ENCODE measurements around the gene CRYL1.
A peak's percentile ranks its signal among the peaks of the same experiment; 100 is the strongest.

Gene CRYL1

DNA sequence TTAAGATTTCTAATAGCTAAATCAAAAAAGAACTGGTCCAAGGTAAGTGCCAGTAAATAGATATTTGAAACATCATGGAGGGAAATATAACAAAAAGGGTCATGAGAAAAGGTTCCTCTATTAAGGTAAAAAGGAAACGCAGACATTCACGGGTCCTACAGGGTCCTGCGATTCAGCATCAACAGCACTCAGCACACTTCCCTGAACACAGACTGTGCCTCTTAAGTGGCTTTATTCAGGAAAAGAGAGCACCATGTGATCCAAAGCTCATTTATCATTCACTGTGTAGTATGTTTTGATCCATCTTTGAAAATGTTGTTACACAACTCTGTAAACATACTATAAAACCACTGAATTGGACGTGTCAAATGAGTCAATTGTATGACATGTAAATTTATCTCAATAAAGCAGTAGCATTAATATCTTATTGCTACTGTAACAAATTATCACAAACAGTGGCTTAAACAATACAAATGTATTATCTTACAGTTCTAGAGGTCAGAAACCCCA lies 33.7 kb downstream of the CRYL1 start:
- DNase-seq: no peak

DNA sequence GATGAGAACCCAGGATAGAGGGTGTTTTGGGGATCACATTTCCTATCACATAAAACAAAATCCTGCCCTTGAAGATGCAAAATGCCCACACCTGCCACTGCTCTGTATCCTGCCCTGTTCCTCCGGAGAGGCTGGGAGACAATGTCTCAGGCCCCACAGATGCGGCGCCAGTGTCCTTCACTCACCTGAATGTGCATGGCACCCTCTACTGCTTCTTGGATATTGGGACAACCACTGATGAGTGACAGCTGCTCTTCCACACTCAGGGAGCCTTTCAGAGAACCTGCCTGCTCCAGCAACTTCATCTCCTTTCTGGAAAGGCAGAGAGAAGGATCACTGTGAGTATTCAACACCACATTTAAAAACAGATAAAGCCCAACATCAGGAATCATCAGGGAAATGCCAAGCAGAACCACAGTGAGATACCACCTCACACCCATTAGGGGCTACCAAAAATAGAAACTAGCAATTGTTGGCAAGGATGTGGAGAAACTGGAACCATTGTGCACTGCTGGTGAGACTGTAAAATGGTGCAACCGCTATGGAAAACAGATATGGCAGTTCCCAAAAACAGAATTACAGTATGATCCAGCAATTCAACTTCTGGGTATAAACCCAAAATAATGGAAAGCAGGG lies 36.4 kb downstream of the CRYL1 start:
- DNase-seq: peak in 1 of 6 experiments; percentile 6

DNA sequence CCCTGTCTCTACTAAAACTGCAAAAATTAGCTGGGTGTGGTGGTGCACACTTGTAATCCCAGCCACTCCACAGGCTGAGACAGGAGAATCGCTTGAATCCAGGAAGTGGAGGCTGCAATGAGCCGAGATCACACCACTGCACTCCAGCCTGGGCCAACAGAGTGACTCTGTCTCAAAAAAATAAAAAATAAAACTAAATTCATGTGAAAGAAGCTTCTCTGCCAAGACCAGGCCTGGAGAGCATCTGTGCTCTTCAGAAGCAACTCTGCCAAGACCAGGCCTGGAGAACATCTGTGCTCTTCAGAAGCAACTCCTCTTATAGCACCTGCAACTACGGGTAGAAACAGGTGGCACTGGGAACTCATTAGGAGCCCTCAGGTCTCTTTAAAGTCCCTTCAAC lies 37.7 kb downstream of the CRYL1 start:
- DNase-seq: no peak

DNA sequence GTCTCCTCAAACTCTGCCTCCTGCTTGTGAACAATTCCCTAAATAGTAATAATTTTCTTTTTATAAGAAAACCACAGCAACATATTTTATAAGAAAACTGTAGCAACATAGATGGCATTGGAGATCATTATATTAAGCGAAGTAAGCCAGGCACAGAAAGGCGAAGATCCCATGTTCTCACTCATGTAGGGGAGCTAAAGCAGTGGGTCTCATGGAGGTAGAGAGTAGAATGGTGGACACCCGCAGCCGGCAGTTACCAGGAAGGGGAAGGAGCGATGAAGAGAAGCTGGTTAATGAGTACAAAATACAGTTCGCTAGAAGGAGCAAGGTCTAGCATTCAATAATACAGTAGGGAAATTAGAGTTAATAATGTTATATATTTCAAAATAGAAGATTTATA lies 42.9 kb downstream of the CRYL1 start:
- no peak for DNase-seq

DNA sequence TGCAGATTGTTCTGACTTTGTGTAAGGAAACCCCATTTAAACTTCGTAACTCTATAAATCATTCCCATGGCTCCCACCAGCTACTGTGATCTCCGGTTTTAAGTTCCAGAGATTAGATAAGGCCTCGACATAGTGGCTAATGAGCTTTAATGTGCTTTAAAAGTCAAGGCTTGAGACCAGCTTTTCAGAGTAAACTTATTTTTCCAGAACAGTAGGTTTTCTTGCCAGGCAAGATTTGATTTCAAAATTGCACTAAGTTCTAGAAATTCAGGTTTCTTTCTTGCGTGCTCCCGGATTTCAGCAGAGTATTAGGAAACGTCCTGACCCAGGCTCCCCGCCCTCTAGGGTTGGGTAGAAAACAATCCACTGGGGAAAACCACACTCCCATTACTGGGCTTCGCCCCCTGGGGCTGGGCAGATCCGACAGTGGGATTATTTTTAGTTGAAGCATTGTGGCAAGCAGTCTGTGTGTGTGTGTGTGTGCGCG lies 43.3 kb downstream of the CRYL1 start:
- DNase-seq: no peak

DNA sequence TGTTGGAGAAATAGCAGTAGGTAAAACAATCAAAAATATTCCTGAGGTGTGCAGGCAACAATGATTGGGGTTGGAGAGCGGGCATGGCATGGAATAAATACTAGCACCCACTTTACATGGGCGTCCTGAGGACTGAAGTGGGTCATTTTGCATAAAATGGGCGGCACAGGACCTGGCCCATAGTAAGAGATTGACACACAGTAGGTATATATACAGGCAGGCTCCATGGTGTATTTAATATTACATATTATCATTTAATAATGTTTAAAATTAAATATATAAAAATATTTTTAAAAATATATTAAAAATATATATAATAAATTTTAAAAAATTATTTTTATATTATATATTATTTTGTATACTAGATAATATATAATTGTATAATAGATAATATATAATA lies 48.3 kb downstream of the CRYL1 start:
- DNase-seq: no peak

DNA sequence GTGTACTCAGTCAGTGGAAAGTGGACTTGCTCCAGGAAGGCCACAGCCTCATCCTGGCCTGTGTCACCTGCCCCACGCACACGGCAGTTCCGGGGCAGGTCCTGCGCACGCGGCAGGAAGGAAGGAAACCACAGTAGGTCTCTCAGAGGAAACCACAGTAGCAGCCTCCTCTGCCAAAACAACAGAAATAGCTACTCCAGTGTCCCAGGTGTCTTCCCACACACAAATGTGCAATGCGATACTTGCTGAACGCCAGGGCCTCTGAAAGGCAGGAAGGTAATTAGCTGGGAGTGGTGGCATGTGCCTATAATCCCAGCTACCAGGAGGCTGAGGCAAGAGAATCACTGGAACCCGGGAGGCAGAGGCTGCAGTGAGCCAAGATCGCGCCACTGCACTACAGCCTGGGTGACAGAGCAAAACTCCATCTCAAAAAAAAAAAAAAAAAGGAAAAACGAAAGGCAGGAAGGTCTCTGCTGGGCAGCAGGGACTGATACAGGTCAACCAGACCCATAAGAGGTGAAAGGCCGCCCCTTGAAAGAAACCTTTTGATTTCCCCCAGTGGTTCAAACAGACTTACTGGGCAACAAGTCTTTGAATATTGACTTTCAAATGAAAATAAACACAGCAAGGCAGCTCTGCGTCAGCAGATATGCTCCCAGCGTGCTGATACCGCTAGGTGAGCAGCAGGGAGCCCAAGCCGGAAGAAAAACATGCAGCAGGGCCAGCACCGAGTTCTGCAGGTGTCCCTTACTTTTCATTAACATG lies 49.5 kb downstream of the CRYL1 start:
- peak; percentile 50 to 89 (median 76) for DNase-seq

DNA sequence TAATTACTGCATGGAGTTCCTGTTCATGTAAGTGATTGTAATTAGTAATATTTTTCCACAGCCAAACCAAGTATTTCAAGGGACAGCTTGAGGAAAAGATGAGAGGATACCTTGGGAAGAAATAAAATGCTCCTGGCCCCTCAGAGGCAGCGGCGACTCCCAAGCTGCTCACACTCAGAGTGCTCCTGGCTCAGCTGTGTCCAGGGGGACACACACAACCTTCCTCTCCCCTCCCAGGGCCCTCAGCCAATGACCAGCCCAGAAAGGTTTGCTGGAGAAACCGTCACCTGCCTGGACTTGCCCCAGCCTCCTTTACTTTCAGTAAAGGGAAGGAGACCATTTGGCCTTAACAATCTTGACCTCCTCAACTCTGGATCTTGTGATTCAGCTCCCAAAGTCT lies 51.1 kb downstream of the CRYL1 start:
- DNase-seq: no peak

DNA sequence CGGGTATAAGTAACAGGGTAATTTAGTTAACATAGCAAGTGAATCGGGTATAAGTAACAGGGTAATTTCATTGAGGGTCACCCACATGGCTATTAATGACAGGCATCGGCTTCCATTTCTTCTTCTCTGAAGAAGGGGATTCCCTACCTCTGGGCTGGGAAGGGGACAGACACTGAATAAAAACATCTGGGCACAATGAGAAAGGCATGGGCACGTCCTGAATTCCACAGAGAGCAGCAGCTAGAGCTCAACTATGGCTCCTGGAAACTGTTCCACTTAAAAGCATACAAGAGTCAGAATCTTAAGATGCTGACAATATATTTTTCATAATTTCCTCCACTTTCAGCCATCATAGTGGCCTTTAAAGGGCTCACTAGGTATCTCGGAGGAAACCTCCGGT lies 51.8 kb downstream of the CRYL1 start:
- DNase-seq: no peak

DNA sequence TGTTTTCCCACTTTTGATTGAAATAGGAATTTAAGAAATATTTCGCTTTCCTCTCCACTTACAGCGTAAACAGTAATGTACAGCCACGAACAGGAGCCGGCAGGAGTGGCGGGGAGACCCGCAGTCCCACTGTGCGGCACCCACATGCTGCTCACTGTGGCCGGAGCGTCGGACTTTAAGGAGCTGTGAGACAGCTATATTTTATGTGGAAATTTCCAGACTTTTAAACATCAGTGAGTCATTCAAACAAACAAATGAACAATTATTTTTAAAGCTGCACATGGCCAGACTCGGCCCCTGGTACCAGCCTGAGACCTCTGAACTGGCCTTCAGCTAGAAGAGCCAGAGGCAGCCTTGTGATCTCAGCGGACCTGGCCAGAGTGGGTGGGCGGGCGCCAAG lies 52.5 kb downstream of the CRYL1 start:
- no peak for DNase-seq

DNA sequence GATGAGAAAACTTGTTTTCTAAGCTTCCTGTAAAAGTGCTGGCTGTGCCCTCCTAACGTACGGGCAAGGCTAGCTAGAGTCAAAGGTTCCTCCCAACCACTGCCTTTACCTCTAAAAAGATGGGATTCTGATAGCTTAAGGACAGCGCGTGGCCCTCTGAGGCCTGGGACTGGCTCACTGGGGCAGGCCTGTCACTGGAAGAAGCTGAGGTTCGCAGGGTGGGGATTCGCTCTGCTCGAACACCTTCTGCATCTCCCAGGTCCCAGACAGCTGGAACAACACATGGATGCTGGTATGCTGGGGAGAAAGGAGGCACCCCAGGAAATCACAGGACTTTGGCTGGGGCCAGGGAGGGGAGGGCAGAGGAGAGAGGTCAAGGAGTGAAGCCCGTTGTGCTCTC lies 53.1 kb downstream of the CRYL1 start:
- DNase-seq: no peak

DNA sequence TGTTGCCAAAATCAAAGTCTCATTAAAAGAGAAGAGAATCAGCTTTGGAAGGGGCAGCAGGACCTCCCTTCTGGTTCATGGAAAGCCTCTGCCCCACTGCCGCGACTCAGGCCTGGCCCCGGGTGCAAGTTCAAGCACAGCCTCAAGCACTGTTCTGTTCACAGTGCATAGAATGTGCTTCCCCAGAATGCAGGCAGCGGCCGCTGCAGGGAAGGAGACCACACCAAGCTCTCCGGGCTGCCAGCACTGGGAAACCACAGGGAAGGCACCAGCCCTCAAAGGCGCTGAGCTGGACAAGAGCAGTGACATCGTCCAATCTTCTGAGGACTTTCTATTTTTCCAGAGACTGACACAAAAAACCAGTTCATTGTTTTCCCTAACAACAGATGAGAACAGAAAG lies 55.5 kb downstream of the CRYL1 start:
- no peak for DNase-seq

DNA sequence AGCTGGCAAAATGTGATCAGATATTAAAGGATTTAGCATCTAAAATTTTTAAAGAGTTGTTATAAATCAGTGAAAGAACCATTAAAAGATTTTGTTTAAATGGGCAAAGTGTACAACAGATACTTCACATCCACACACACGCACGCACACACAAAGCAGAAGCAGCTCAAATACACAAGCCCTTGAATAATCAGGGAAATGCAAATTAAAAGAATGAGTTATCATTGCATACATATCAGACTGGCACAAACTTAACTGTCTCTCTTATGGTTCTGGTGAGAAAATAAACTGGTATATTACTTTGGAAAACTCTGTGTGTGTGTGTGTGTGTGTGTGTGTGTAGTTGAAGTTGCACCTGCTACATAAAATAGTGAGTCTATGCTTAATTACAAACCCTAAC lies 59.3 kb downstream of the CRYL1 start:
- no peak for DNase-seq

DNA sequence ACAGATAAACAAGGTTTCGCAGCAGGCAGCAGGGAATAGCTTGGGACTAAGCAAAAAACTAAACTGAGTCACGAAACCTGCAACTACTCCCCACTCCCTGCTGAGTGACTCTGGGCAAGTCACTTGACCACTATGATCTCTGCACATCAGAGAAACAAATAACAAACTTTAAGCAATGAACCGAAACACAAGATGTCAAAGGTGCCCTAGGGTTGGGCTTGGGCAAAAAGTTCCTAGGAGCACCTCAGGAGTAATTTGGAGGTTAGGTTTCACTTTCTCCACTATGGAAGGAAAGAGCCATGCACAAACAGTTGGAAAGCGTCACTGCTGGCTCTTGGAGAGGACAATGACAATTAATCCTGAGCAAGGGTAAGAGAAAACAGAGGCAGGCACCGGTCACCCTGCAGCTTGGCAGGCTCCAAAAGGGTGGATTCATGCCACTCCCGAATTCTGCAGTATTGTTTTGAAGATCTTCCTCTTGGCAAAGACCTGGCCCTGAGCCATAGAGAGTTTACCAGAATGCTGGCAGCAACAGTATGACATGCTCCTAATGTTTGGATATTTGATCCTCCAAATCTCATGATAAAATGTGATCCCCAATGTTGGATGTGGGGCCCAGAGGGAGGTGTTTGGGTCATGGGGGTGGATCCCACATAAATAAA lies 60.3 kb downstream of the CRYL1 start:
- DNase-seq: no peak

DNA sequence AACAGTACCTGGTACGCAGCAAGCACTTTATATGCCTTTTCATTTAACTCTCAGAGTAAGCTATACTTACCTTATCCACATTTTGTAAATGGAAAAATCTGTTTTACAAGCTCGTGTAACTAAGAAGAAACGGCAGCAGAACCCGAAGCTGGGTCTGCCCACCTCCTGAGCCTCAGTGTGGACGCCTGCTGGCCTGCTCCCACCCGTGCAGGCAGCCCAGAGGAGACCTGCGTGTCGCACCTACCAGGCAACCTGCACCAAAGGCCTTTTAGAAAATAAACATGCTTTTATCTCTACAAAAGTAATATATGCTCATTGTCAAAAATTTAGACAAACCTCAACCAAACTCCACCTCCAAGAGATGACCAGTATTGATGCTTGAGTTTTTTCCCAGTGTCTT lies 62.7 kb downstream of the CRYL1 start:
- DNase-seq: no peak

DNA sequence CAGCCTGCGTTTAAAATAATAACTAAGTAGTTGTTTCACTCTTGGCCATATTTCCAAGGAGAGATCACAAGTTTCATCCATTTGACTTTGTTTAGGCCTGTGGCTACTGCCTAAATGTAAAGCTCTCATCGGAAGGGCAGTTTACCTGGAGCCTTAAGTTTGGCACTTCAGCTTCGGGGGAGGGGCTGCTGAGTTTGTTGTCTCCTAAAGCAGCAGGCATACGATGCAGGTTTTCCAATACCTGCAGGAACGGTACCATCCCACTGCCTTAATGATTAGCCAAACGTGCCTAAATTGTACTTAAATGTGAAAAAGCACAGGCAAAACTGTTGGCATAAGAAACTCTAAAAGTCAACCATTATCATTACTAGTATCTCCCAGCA lies 63.1 kb downstream of the CRYL1 start:
- DNase-seq: no peak

DNA sequence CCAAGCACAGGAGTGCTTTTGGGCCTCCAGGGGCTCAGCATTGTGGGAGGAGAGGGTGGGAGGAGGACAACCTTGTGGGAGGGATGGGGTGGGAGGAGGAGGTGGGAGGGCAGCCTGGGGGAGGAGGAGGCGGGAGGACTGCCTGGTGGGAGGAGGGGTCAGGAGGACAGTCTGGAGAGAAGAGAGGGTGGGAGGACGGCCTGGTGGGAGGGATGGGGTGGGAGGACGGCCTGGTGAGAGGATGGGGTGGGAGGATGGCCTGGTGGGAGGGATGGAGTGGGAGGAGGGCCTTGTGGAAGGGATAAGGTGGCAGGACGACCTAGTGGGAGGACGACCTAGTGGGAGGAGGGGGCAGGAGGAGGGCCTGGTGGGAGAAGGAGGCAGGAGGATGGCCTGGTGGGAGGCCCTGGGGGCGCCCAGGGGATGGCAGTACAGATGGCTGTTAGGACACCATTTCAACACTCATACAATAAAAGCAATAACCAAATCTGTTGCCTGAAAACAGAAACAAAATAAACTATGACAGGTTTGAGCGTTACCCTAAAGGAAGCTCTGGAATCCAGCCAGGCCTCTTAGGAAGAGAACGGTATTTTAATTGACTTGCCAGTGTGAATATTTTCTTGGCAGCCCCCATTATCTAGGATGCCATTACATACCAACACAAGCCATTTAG lies 63.7 kb downstream of the CRYL1 start:
- no peak for DNase-seq

DNA sequence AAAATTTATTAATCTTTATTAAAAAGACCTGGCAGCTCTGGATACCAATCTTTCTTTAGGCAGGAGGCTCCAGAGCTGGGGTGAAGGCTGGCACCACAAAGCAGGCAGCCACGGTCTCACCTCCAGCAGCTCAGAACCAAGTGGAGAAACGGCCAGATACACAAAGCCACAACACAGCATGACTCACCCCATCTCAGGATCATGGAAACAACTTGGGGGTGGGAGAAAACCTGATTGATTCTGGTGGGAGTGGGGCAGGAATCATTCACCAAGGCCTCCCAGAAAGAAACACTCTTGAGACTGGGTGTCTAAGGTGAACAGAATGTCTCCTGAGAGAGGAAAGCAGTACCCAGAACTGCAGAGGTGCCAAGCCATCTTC lies 64.2 kb downstream of the CRYL1 start:
- DNase-seq: no peak

DNA sequence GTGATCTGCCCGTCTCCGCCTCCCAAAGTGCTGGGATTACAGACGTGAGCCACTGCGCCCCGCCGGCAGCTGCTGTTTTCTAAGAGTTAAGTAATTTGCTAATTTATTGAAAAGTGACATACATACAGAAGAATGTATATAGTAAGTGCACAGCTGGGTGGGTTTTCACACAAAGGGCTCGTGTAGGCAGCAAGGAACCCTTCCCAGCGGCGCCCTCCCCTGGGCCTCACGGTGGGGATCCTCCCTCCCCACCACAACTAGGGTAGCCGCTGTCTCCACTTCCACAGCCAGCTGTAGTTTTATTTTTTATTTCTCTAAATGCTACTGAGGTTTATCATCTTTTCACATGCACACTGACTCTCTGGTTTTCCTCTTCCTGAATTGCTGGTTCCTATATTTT lies 64.9 kb downstream of the CRYL1 start:
- DNase-seq: no peak

DNA sequence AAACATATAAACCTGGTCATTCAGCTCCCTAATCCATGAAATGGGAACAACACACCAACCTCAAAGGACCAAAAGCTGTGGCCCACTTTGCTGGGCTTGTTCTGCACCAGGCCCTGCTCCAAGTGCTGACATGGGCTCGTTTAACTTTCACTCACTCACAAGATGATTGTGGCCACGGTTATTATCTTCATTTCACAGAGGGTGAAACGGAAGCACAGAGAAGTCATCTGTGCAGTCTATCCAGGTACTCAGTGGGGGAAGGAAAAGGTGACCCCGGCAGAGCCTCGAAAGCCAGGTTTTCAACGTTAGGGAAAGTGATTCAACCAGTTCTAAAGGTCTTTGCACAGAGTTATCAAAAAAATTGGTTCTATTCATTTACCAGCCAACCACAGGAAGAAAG lies 68.0 kb downstream of the CRYL1 start:
- DNase-seq: no peak

DNA sequence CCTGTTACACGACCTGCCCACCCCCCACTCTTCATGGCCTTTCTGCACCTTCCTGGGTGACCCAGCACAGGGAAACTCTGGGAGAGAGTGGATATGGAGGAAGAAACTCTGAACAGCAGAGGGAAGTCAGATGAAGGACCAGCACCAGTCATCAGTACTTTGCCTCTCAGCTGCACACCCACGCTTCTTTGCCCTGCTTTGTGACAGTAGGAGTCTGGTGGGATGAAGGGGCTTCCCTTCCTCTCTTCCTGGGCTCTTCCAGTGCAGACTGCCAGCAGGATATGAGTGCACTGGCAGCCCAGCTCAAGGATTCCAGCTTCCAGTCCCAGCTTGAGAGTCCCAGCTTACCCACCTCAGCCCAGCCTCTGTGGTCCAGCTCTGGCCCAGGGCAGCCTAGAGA lies 68.9 kb downstream of the CRYL1 start:
- no peak for DNase-seq

DNA sequence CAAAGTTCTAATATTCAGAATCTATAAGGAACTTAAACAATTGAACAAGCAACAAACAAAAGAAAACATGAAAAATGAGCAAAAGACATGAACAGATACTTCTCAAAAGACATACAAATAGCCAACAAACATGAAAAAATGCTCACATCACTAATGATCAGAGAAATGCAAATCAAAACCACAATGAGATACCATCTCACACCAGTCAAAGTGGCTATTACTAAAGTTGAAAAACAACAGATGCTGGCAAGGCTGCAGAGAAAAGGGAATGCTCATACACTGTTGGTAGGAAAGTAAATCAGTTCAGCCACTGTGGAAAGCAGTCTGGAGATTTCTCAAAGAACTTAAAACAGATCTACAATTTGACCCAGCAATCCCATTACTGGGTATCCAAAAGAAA lies 74.3 kb downstream of the CRYL1 start:
- DNase-seq: no peak

DNA sequence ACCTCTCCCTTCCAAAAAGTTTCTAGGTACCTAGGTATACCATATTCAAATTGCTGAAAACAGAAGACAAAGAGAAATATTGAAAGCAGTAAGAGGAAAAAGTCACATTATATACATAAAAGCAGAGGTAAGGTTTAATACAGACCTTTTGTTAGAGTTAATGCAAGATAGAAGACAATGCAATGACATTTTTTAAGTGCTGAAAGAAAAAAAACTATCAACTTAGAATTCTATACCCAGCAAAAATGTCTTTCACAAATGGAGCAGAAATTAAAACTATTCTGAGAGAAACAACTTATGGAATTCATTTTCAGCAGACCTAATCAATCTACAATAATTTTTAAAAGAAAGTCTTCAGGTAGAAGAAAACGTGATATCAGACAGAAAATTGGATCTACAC lies 77.2 kb downstream of the CRYL1 start:
- no peak for DNase-seq

DNA sequence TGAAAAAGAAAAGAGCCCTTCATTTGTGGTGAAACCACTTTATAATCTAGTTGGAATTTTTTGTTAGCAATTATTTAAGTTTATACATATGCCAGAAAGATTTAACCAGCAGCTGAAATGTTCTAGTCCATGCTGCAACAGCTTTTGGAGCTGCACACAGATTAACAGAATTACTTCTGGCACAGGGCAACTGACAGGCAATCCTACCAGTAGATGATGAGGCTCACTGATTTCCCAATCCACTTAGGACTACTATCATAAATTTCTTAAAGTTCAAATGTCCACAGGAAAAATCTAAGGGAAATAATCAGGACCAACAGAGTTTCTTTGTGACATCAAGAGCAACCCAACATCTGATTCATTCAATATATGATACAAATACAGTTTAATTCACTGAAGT lies 78.8 kb downstream of the CRYL1 start:
- no peak for DNase-seq
